IMR-90 (cell line): ENCODE results near the gene EBI3.

ENCODE experiments used
- CEBPB ChIP-seq: IDR thresholded peaks from 2 replicates; pipeline ENCODE4 v1.6.1; 2012; ENCODE audit warnings: low read depth, low read length, improper control_type of control experiment
- MXI1 ChIP-seq: IDR thresholded peaks from 2 replicates; pipeline ENCODE4 v1.6.1; 2012; ENCODE audit warnings: low read depth, mild to moderate bottlenecking, low read length, moderate library complexity, borderline replicate concordance
- POLR2A ChIP-seq: IDR thresholded peaks from 2 replicates; pipeline ENCODE4 v1.6.1; 2012; ENCODE audit warnings: mild to moderate bottlenecking, low read depth, low read length
- RAD21 ChIP-seq: IDR thresholded peaks from 2 replicates; pipeline ENCODE4 v1.6.1; 2012; ENCODE audit warnings: low read length, improper control_type of control experiment
- RCOR1 ChIP-seq: IDR thresholded peaks from 2 replicates; pipeline ENCODE4 v1.6.1; 2012; ENCODE audit warnings: mild to moderate bottlenecking, low read length, improper control_type of control experiment; ENCODE audit not compliant: insufficient replicate concordance
- RFX5 ChIP-seq: IDR thresholded peaks from 2 replicates; pipeline ENCODE4 v1.8.0; 2012; ENCODE audit warnings: low read depth, mild to moderate bottlenecking, low read length, moderate library complexity
- SMC3 ChIP-seq: fragments of 150-350 bp; IDR thresholded peaks from 2 replicates; pipeline ENCODE4 v1.6.1; 2016; ENCODE audit warnings: low read depth, mild to moderate bottlenecking, antibody characterized with exemption, low read length, moderate library complexity
- USF2 ChIP-seq: fragments of 150-350 bp; IDR thresholded peaks from 2 replicates; pipeline ENCODE4 v1.6.1; 2017; ENCODE audit warnings: mild to moderate bottlenecking, antibody characterized with exemption, low read length, low read depth
- TF ChIP-seq, protein P1 (sequence below): conservative IDR thresholded peaks from 2 replicates; pipeline ENCODE4 v1.5.1; 2012; ENCODE audit warnings: mild to moderate bottlenecking, low read depth, low read length, improper control_type of control experiment
- TF ChIP-seq, protein P2 (sequence below): fragments of 150-350 bp; IDR thresholded peaks from 2 replicates; pipeline ENCODE4 v1.6.1; 2016; ENCODE audit warnings: low read depth, mild to moderate bottlenecking, low read length, moderate library complexity, borderline replicate concordance

GRCh38 chr19:4284176-4284958 lies 55.0 kb downstream of the EBI3 start:
- TF ChIP-seq MXI1 (no peak), RFX5 (no peak), POLR2A (no peak), RAD21 (no peak), RCOR1 (no peak), USF2 (no peak), CEBPB (no peak), SMC3 (no peak)
- TF ChIP-seq, protein P1, sequence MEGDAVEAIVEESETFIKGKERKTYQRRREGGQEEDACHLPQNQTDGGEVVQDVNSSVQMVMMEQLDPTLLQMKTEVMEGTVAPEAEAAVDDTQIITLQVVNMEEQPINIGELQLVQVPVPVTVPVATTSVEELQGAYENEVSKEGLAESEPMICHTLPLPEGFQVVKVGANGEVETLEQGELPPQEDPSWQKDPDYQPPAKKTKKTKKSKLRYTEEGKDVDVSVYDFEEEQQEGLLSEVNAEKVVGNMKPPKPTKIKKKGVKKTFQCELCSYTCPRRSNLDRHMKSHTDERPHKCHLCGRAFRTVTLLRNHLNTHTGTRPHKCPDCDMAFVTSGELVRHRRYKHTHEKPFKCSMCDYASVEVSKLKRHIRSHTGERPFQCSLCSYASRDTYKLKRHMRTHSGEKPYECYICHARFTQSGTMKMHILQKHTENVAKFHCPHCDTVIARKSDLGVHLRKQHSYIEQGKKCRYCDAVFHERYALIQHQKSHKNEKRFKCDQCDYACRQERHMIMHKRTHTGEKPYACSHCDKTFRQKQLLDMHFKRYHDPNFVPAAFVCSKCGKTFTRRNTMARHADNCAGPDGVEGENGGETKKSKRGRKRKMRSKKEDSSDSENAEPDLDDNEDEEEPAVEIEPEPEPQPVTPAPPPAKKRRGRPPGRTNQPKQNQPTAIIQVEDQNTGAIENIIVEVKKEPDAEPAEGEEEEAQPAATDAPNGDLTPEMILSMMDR = no peak
- TF ChIP-seq, protein P2, sequence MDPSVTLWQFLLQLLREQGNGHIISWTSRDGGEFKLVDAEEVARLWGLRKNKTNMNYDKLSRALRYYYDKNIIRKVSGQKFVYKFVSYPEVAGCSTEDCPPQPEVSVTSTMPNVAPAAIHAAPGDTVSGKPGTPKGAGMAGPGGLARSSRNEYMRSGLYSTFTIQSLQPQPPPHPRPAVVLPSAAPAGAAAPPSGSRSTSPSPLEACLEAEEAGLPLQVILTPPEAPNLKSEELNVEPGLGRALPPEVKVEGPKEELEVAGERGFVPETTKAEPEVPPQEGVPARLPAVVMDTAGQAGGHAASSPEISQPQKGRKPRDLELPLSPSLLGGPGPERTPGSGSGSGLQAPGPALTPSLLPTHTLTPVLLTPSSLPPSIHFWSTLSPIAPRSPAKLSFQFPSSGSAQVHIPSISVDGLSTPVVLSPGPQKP = no peak
